ENCODE measurements around the gene PON1. TPM values are rescaled to one million over a fixed set of nuclear protein-coding genes. Genes with fewer than 3 reads are reported as not detected.

The PON1 gene
- total and polyA plus RNA-seq, 2 experiments from 2014 or later = 0.69 to 1.2 TPM

DNA sequence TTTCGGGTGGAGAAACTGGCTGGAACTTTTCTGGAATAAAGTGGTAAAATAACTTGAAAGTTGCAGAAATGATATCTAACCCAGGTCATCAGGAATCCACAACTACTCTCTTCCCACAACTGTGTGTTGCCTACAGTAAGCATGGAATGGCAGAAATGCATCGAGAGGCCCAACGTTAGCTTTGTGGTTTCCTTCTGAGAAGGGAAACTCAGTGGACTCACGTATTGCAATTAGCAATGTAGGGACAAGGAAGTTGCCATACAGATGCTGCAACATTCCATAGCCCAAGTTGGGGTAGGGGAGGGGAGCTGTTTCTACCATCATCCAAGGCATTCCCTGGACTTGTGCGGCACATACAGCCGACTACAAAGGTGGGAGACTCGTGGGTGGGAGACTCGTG lies 1.9 kb downstream of the PON1 start:
- DNase-seq (ENCODE audit: low spot score) = no peak
- H3K4me2 ChIP-seq = no peak overlapping the region
- Mint-ChIP-seq H3K9me3 (no peaks in the 10 kb centered on the region; the same call in 2 of the 3 replicates), H3K27me3 (ENCODE audit: insufficient read depth, low read depth, poor library complexity) (peaks cover 3% of the 10 kb centered on the region), H3K4me3 (no peak overlapping the region), H3K27ac (no peak overlapping the region), H3K36me3 (ENCODE audit: low read depth) (no peaks in the 10 kb centered on the region), H3K4me1 (peaks cover 2% of the 10 kb centered on the region)
- no peaks in the 10 kb centered on the region for H4K20me1 ChIP-seq (replicated peaks; ENCODE audit: insufficient read depth)
- H3K27me3 ChIP-seq (ENCODE audit: insufficient read depth) = peaks cover 9% of the 10 kb centered on the region; the same call in 1 of the 2 replicates
- no peak overlapping the region for H2AFZ ChIP-seq
- H3K9me2 ChIP-seq (ENCODE audit: insufficient read depth) = 0 out of 2 replicates have a peak, but pooled peaks cover 4% of the 10 kb centered on the region
- no peak for ATAC-seq
- H3F3A ChIP-seq (replicated peaks; ENCODE audit: low read depth) = no peaks in the 10 kb centered on the region
- no peak overlapping the region for H3K27ac ChIP-seq (ENCODE audit: low read depth)
- H3K79me2 ChIP-seq (replicated peaks; ENCODE audit: insufficient read depth) = no peaks in the 10 kb centered on the region
- H3K4me3 ChIP-seq = no peak overlapping the region
- H3K36me3 ChIP-seq (ENCODE audit: insufficient read depth) = no peaks in the 10 kb centered on the region
- no peaks in the 10 kb centered on the region; the same call in 1 of the 2 replicates for H3K4me1 ChIP-seq (ENCODE audit: insufficient read depth)
- TF ChIP-seq ETS1 (IDR thresholded peaks at IDR 0.05) = no peak
- no peak for TF ChIP-seq REST (IDR thresholded peaks at IDR 0.05; ENCODE audit: unreplicated experiment)
- TF ChIP-seq, protein P1, sequence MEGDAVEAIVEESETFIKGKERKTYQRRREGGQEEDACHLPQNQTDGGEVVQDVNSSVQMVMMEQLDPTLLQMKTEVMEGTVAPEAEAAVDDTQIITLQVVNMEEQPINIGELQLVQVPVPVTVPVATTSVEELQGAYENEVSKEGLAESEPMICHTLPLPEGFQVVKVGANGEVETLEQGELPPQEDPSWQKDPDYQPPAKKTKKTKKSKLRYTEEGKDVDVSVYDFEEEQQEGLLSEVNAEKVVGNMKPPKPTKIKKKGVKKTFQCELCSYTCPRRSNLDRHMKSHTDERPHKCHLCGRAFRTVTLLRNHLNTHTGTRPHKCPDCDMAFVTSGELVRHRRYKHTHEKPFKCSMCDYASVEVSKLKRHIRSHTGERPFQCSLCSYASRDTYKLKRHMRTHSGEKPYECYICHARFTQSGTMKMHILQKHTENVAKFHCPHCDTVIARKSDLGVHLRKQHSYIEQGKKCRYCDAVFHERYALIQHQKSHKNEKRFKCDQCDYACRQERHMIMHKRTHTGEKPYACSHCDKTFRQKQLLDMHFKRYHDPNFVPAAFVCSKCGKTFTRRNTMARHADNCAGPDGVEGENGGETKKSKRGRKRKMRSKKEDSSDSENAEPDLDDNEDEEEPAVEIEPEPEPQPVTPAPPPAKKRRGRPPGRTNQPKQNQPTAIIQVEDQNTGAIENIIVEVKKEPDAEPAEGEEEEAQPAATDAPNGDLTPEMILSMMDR (conservative IDR thresholded peaks at IDR 0.05; ENCODE audit: low read depth in 2 of 2) = no peak
- TF ChIP-seq EZH2phosphoT487 (IDR thresholded peaks at IDR 0.05; ENCODE audit: unreplicated experiment) = no peak
- TF ChIP-seq, protein P2, sequence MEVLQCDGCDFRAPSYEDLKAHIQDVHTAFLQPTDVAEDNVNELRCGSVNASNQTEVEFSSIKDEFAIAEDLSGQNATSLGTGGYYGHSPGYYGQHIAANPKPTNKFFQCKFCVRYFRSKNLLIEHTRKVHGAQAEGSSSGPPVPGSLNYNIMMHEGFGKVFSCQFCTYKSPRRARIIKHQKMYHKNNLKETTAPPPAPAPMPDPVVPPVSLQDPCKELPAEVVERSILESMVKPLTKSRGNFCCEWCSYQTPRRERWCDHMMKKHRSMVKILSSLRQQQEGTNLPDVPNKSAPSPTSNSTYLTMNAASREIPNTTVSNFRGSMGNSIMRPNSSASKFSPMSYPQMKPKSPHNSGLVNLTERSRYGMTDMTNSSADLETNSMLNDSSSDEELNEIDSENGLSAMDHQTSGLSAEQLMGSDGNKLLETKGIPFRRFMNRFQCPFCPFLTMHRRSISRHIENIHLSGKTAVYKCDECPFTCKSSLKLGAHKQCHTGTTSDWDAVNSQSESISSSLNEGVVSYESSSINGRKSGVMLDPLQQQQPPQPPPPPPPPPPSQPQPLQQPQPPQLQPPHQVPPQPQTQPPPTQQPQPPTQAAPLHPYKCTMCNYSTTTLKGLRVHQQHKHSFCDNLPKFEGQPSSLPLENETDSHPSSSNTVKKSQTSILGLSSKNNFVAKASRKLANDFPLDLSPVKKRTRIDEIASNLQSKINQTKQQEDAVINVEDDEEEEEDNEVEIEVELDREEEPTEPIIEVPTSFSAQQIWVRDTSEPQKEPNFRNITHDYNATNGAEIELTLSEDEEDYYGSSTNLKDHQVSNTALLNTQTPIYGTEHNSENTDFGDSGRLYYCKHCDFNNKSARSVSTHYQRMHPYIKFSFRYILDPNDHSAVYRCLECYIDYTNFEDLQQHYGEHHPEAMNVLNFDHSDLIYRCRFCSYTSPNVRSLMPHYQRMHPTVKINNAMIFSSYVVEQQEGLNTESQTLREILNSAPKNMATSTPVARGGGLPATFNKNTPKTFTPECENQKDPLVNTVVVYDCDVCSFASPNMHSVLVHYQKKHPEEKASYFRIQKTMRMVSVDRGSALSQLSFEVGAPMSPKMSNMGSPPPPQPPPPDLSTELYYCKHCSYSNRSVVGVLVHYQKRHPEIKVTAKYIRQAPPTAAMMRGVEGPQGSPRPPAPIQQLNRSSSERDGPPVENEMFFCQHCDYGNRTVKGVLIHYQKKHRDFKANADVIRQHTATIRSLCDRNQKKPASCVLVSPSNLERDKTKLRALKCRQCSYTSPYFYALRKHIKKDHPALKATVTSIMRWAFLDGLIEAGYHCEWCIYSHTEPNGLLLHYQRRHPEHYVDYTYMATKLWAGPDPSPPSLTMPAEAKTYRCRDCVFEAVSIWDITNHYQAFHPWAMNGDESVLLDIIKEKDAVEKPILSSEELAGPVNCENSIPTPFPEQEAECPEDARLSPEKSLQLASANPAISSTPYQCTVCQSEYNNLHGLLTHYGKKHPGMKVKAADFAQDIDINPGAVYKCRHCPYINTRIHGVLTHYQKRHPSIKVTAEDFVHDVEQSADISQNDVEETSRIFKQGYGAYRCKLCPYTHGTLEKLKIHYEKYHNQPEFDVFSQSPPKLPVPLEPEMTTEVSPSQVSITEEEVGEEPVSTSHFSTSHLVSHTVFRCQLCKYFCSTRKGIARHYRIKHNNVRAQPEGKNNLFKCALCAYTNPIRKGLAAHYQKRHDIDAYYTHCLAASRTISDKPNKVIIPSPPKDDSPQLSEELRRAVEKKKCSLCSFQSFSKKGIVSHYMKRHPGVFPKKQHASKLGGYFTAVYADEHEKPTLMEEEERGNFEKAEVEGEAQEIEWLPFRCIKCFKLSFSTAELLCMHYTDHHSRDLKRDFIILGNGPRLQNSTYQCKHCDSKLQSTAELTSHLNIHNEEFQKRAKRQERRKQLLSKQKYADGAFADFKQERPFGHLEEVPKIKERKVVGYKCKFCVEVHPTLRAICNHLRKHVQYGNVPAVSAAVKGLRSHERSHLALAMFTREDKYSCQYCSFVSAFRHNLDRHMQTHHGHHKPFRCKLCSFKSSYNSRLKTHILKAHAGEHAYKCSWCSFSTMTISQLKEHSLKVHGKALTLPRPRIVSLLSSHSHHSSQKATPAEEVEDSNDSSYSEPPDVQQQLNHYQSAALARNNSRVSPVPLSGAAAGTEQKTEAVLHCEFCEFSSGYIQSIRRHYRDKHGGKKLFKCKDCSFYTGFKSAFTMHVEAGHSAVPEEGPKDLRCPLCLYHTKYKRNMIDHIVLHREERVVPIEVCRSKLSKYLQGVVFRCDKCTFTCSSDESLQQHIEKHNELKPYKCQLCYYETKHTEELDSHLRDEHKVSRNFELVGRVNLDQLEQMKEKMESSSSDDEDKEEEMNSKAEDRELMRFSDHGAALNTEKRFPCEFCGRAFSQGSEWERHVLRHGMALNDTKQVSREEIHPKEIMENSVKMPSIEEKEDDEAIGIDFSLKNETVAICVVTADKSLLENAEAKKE (CRISPR knock-in tag; IDR thresholded peaks at IDR 0.05) = no peak
- no peak for TF ChIP-seq NANOG (IDR thresholded peaks at IDR 0.05; ENCODE audit: borderline replicate concordance)
- TF ChIP-seq ZNF114 (CRISPR knock-in tag; IDR thresholded peaks at IDR 0.05) = no peak
- no peak for TF ChIP-seq CREB1 (CRISPR knock-in tag; IDR thresholded peaks at IDR 0.05; ENCODE audit: low read depth)
- TF ChIP-seq POLR2AphosphoS5 (IDR thresholded peaks at IDR 0.05; ENCODE audit: low read depth) = no peak
- no peak for TF ChIP-seq STAT1 (IDR thresholded peaks at IDR 0.05; ENCODE audit: unreplicated experiment)
- no peak for TF ChIP-seq ZNF331 (CRISPR knock-in tag; IDR thresholded peaks at IDR 0.05; ENCODE audit: low read depth)
- no peak for TF ChIP-seq EZH2 (IDR thresholded peaks at IDR 0.05; ENCODE audit: low read depth, unreplicated experiment)
- no peak for TF ChIP-seq JUNB (IDR thresholded peaks at IDR 0.05; ENCODE audit: unreplicated experiment)
